CD4-positive, alpha-beta memory T cell (primary cell): Measurements from ENCODE around the gene UST. TPM values are rescaled to one million over a fixed set of nuclear protein-coding genes. Genes with fewer than 3 reads are reported as not detected.

Experiments used
- CTCF ChIA-PET: fragments of 350-600 bp; sonication (Branson Sonifier 250); formaldehyde crosslinking; loops from one replicate; lab custom pipeline; 2021; ENCODE audit warnings: inconsistent platforms; ENCODE audit not compliant: partially characterized antibody; lab: Charles Lee
- POLR2A ChIA-PET: fragments of 350-600 bp; sonication (Branson Sonifier 250); formaldehyde crosslinking; loops from one replicate; lab custom pipeline; 2021; ENCODE audit not compliant: partially characterized antibody; lab: Charles Lee
- DNase-seq, 5 donors: peaks; one replicate each; pipeline versions ENCODE4 v3.0.0 to v3.0.0-alpha.2; 2020 to 2022; ENCODE audit warnings: mixed read lengths in 1 of 5
- H3K27ac ChIP-seq: one replicate; pipeline ENCODE4 v1.7.0; 2013; ENCODE audit warnings: low read depth, low read length
- H3K27me3 ChIP-seq: 2 replicates; pipeline ENCODE4 v1.7.0; 2013; ENCODE audit warnings: mild to moderate bottlenecking, low read length, moderate library complexity; ENCODE audit not compliant: insufficient read depth
- H3K36me3 ChIP-seq: 2 replicates; pipeline ENCODE4 v1.7.0; 2013; ENCODE audit warnings: mild to moderate bottlenecking, low read length, moderate library complexity; ENCODE audit not compliant: insufficient read depth
- H3K4me1 ChIP-seq: 2 replicates; pipeline ENCODE4 v1.7.0; 2013; ENCODE audit warnings: mild to moderate bottlenecking, low read length, moderate library complexity; ENCODE audit not compliant: insufficient read depth
- H3K4me3 ChIP-seq, 2 donors: one replicate each; pipeline ENCODE4 v1.7.0; 2013; ENCODE audit warnings: low read length in 2 of 2, mild to moderate bottlenecking in 1 of 2
- H3K9me3 ChIP-seq, 2 donors: one replicate each; pipeline ENCODE4 v1.7.0; 2013; ENCODE audit warnings: low read length in 2 of 2, control low read depth in 1 of 2; ENCODE audit not compliant: control insufficient read depth in 1 of 2
- H3K27ac Mint-ChIP-seq, 7 donors: one replicate each; pipeline ENCODE4 v1.8.0; 2020 to 2021; ENCODE audit warnings: mixed read lengths in 7 of 7, mild to moderate bottlenecking in 6 of 7, inconsistent platforms in 3 of 7, moderate library complexity in 3 of 7
- H3K27me3 Mint-ChIP-seq, 2 donors: one replicate each; pipeline ENCODE4 v1.8.0; 2020 to 2021; ENCODE audit warnings: mixed read lengths in 2 of 2
- H3K36me3 Mint-ChIP-seq, 2 donors: one replicate each; pipeline ENCODE4 v1.8.0; 2020 to 2021; ENCODE audit warnings: mixed read lengths in 2 of 2, inconsistent platforms in 1 of 2, mild to moderate bottlenecking in 1 of 2
- H3K4me1 Mint-ChIP-seq, 4 donors: one replicate each; pipeline ENCODE4 v1.8.0; 2020 to 2021; ENCODE audit warnings: mixed read lengths in 4 of 4, mild to moderate bottlenecking in 1 of 4
- H3K4me3 Mint-ChIP-seq, 8 donors: one replicate each; pipeline ENCODE4 v1.8.0; 2020 to 2021; ENCODE audit warnings: mixed read lengths in 8 of 8, mild to moderate bottlenecking in 7 of 8, moderate library complexity in 6 of 8, inconsistent platforms in 3 of 8
- H3K9me3 Mint-ChIP-seq, 8 donors: one replicate each; pipeline ENCODE4 v1.8.0; 2020 to 2021; ENCODE audit warnings: mixed read lengths in 8 of 8, mild to moderate bottlenecking in 5 of 8, inconsistent platforms in 3 of 8, moderate library complexity in 1 of 8
- intact Hi-C: fragments of 100-400 bp; cut with micrococcal nuclease; formaldehyde crosslinking; loops from one replicate; pipeline ENCODE4 v1.15.1; 2023
- polyA plus RNA-seq, 2 donors: library from polyadenylated mRNA; unstranded; fragments of 300-500 nt; fragmentation: Illumina TruSeq; gene quantifications; one replicate each; pipeline ENCODE4 v1.2.3, GENCODE V29; 2021
- total RNA-seq, 2 experiments: library from RNA; stranded (reverse); gene quantifications; one replicate each; pipeline ENCODE4 v1.2.3, GENCODE V29; 2021

Gene UST
- total and polyA plus RNA-seq, 4 experiments from 2014 or later: 2.2 to 7.6 (median 5.1) TPM

- POLR2A ChIA-PET: no interaction called here
Observed at GRCh38 chr6:148968771-148969602, 222.2 kb downstream of the UST start.

DNA sequence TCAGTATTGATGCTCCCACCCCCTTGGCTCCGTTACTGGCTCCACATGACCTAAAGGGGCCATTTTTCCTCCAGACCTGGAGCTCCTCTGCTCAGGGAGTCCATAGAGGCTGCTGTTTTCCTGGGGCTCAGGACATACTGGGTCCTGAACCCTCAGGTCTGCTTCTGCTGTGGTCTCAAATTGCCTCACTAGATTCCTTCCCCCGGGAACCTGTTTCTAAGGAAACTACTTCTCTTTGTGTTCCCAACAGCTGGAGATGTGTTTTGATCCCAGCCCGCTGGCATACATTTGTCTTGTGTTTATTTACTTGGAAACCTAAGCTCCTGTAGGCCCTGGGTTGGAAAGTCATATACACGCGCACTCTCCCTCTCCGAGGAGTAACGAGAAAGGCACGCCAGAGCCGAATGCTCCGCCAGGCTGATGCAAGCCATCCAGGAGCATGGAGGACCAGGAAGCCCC, 222.8 kb downstream of the UST start:
- no peak for DNase-seq
- intact Hi-C loops: no loop called here
- POLR2A ChIA-PET: no interaction called here
- peaks cover 0 to 7% (median 7%) of the 10 kb centered on the region in 4 donors for H3K4me1 Mint-ChIP-seq
- H3K27me3 Mint-ChIP-seq: no peaks in the 10 kb centered on the region
- no peaks in the 10 kb centered on the region for H3K36me3 ChIP-seq
- peaks cover 0 to 6% of the 10 kb centered on the region in 2 donors for H3K36me3 Mint-ChIP-seq
- no peaks in the 10 kb centered on the region for H3K27me3 ChIP-seq
- no peaks in the 10 kb centered on the region for H3K4me1 ChIP-seq
- H3K27ac Mint-ChIP-seq: no peak overlapping the region
- CTCF ChIA-PET: no interaction called here
- no peak overlapping the region for H3K4me3 ChIP-seq
- no peaks in the 10 kb centered on the region for H3K9me3 ChIP-seq
- no peaks in the 10 kb centered on the region for H3K9me3 Mint-ChIP-seq
- H3K27ac ChIP-seq: no peak overlapping the region
- H3K4me3 Mint-ChIP-seq: no peak overlapping the region

More at GRCh38 chr6:148968771-148969602, 222.2 kb downstream of the UST start:
- no peak overlapping the region for H3K27ac Mint-ChIP-seq
- Histone ChIP-seq H3K27me3 (no peaks in the 10 kb centered on the region), H3K4me1 (no peaks in the 10 kb centered on the region), H3K36me3 (no peaks in the 10 kb centered on the region), H3K9me3 (no peaks in the 10 kb centered on the region), H3K27ac (no peak overlapping the region), H3K4me3 (no peak overlapping the region)
- intact Hi-C loops: no loop called here
- CTCF ChIA-PET: interaction anchor here (1.4 kb wide), 1 partner anchor 391 kb away, joined by 6 read pairs; no protein-coding TSS in a partner anchor
- H3K36me3 Mint-ChIP-seq: peaks cover 0 to 6% of the 10 kb centered on the region in 2 donors
- H3K9me3 Mint-ChIP-seq: no peaks in the 10 kb centered on the region
- H3K4me3 Mint-ChIP-seq: no peak overlapping the region
- no peak for DNase-seq
- peaks cover 0 to 7% (median 7%) of the 10 kb centered on the region in 4 donors for H3K4me1 Mint-ChIP-seq
- no peaks in the 10 kb centered on the region for H3K27me3 Mint-ChIP-seq

DNA sequence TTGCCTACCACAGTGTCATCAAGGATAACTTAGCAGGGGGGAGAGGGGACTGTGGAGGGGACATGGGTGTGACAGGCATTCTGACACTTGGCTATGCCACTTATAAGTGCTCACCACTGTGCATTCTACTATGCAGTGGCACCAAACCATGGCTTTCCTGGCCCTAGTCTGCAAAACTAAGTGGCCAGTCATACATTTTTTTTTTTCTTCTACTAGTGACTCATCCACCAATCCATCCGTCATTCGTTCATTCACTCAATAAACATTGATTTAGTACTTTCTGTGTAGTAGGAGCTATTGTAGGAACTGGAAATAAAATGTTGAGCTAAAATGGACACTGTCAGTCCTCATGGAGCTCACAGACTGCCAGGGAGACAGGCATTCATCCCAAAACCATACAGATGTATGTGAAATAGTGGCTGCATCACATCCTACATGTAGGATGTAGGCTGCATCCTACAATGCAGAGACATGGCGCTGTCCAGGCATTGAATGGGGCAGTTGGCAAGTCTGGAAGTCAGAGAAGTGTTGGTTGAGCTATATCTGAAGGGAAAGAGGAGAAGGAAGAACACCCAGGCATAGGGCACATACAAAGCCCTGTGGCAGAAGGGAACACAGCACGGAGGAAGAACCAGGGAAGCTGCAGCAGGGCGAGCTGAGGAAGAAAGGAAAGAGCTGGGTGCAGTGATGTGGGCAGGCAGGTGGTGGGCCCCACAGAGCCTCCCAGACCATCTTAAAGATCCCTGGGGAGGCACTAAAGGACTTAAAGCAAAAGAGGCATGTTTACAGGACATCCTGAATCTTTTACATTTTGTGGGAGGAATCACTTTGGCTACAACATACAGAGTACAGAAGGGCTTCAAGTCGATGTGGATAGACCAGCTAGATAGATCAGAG, 224.4 kb downstream of the UST start:
- H3K4me3 Mint-ChIP-seq: peak overlapping the region in 1 of 8 donors; percentile 31
- peaks cover 0 to 8% of the 10 kb centered on the region in 2 donors for H3K36me3 Mint-ChIP-seq
- no peaks in the 10 kb centered on the region for H3K9me3 Mint-ChIP-seq
- ChIA-PET POLR2A (no interaction called here), CTCF (interaction anchor here (1.2 to 1.7 kb wide), 3 partner anchors 16 to 460 kb away, joined by 3 to 7 read pairs (median 4); no protein-coding TSS in a partner anchor)
- DNase-seq: no peak
- no peak overlapping the region for H3K27ac ChIP-seq
- no peaks in the 10 kb centered on the region for H3K36me3 ChIP-seq
- no peak overlapping the region for H3K4me3 ChIP-seq
- H3K27ac Mint-ChIP-seq: peak overlapping the region in 1 of 7 donors; percentile 55
- H3K9me3 ChIP-seq: no peaks in the 10 kb centered on the region
- H3K27me3 Mint-ChIP-seq: no peaks in the 10 kb centered on the region
- no peaks in the 10 kb centered on the region for H3K4me1 ChIP-seq
- intact Hi-C loops: no loop called here
- no peaks in the 10 kb centered on the region for H3K27me3 ChIP-seq
- H3K4me1 Mint-ChIP-seq: peaks cover 0 to 7% (median 7%) of the 10 kb centered on the region in 4 donors

GRCh38 chr6:148972481-148972880, 225.7 kb downstream of the UST start:
- Mint-ChIP-seq H3K27ac (no peak overlapping the region), H3K4me3 (peak overlapping the region in 1 of 8 donors; percentile 58), H3K36me3 (peaks cover 0 to 6% of the 10 kb centered on the region in 2 donors), H3K27me3 (no peaks in the 10 kb centered on the region), H3K4me1 (peaks cover 0 to 7% (median 7%) of the 10 kb centered on the region in 4 donors), H3K9me3 (no peaks in the 10 kb centered on the region)
- no peaks in the 10 kb centered on the region for H3K4me1 ChIP-seq
- no peak overlapping the region for H3K4me3 ChIP-seq
- ChIA-PET CTCF (interaction anchor here (0.9 to 1.7 kb wide), 5 partner anchors 15 to 459 kb away, joined by 3 to 7 read pairs (median 4); no protein-coding TSS in a partner anchor), POLR2A (no interaction called here)
- DNase-seq: peak; percentile 12 to 57 (median 27)
- no peaks in the 10 kb centered on the region for H3K36me3 ChIP-seq
- no peaks in the 10 kb centered on the region for H3K27me3 ChIP-seq
- H3K27ac ChIP-seq: no peak overlapping the region
- intact Hi-C loops: no loop called here
- H3K9me3 ChIP-seq: no peaks in the 10 kb centered on the region

DNA sequence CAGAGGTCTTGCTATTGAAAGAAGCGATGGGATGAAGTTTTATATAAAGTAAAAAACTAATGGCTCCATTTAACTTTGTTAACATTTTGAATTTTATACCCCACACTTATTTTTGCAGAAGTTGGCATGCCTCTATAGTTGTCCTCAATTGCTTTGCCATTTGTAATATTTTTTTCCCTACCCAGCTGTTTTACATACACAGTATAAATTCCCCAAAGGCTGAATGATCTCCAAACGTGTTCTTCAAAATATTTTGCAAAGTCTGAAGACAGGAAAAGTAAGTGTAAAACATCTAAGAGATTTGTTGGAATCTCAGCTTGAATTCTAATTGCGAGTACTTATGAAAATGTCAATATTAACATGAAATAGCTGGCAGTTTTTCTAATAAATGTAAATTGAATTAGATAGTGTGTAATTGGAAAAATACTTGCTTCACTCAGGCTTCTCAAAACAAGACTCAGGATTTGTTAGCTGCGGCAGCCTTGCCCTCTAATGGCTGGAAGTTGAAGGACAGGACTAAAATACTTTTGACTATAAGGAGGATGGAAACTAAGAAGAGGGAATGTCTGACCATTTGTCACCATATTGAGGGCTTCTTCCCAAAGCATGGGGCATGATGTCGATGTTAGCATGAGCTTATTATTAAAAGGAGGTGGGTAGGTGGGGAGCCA, 226.8 kb downstream of the UST start:
- POLR2A ChIA-PET: no interaction called here
- no peaks in the 10 kb centered on the region for H3K27me3 Mint-ChIP-seq
- no peak overlapping the region for H3K27ac ChIP-seq
- H3K9me3 ChIP-seq: no peaks in the 10 kb centered on the region
- no peak overlapping the region for H3K4me3 Mint-ChIP-seq
- H3K4me1 Mint-ChIP-seq: peaks cover 0 to 7% (median 7%) of the 10 kb centered on the region in 4 donors
- no peaks in the 10 kb centered on the region for H3K27me3 ChIP-seq
- H3K4me3 ChIP-seq: no peak overlapping the region
- H3K27ac Mint-ChIP-seq: no peak overlapping the region
- H3K36me3 ChIP-seq: no peaks in the 10 kb centered on the region
- peaks cover 0 to 6% of the 10 kb centered on the region in 2 donors for H3K36me3 Mint-ChIP-seq
- intact Hi-C loops: no loop called here
- H3K9me3 Mint-ChIP-seq: no peaks in the 10 kb centered on the region
- DNase-seq: no peak
- CTCF ChIA-PET: interaction anchor here (0.9 kb wide), 1 partner anchor 11 kb away, joined by 3 read pairs; no protein-coding TSS in a partner anchor
- H3K4me1 ChIP-seq: no peaks in the 10 kb centered on the region

GRCh38 chr6:148974351-148974750, 227.5 kb downstream of the UST start:
- Mint-ChIP-seq H3K4me3 (no peak overlapping the region), H3K9me3 (no peaks in the 10 kb centered on the region), H3K4me1 (peaks cover 0 to 7% (median 7%) of the 10 kb centered on the region in 4 donors), H3K36me3 (peaks cover 0 to 6% of the 10 kb centered on the region in 2 donors), H3K27ac (no peak overlapping the region), H3K27me3 (peaks cover 0 to 1% of the 10 kb centered on the region in 2 donors)
- H3K27me3 ChIP-seq: no peaks in the 10 kb centered on the region
- ChIA-PET POLR2A (no interaction called here), CTCF (interaction anchor here (0.9 kb wide), 1 partner anchor 10 kb away, joined by 3 read pairs; no protein-coding TSS in a partner anchor)
- H3K4me1 ChIP-seq: no peaks in the 10 kb centered on the region
- DNase-seq: no peak
- H3K36me3 ChIP-seq: no peaks in the 10 kb centered on the region
- H3K27ac ChIP-seq: no peak overlapping the region
- H3K9me3 ChIP-seq: no peaks in the 10 kb centered on the region
- no peak overlapping the region for H3K4me3 ChIP-seq
- intact Hi-C loops: no loop called here
